WTC11 (cell line): ENCODE measurements around the gene GSS. TPM values are rescaled to one million over a fixed set of nuclear protein-coding genes. Genes with fewer than 3 reads are reported as not detected.
A peak's percentile ranks its signal among the peaks of the same experiment; 100 is the strongest.

Source experiments
- ATAC-seq: fragments of 200-7000 bp; cut with Tn5 transposase; 2 replicates; pipeline ENCODE4 v1.10.0; 2021; ENCODE audit warnings: mild to moderate bottlenecking, moderate library complexity
- CTCF ChIA-PET: fragments of 300-600 bp; sonication (Branson Sonifier 250); formaldehyde crosslinking; loops from one replicate; lab custom pipeline; 2021; ENCODE audit warnings: antibody characterized with exemption; lab: Charles Lee
- POLR2A ChIA-PET: fragments of 350-600 bp; sonication (Branson Sonifier 250); formaldehyde crosslinking; loops from one replicate; lab custom pipeline; 2021; ENCODE audit warnings: antibody characterized with exemption; lab: Charles Lee
- DNase-seq: peaks from one replicate; pipeline ENCODE4 v3.0.0; 2021; ENCODE audit warnings: low spot score
- H3K27ac Mint-ChIP-seq: 2 replicates; pipeline ENCODE4 v1.8.0; 2021; ENCODE audit warnings: mixed read lengths
- H3K27me3 Mint-ChIP-seq: 2 replicates; pipeline ENCODE4 v1.8.0; 2021; ENCODE audit warnings: low read depth, mild to moderate bottlenecking, moderate library complexity, mixed read lengths
- H3K36me3 Mint-ChIP-seq: 2 replicates; pipeline ENCODE4 v1.8.0; 2021; ENCODE audit warnings: mixed read lengths
- H3K4me1 Mint-ChIP-seq: 2 replicates; pipeline ENCODE4 v1.8.0; 2022; ENCODE audit warnings: mixed read lengths
- H3K4me3 Mint-ChIP-seq: 2 replicates; pipeline ENCODE4 v1.8.0; 2021; ENCODE audit warnings: mild to moderate bottlenecking, moderate library complexity, mixed read lengths
- H3K9me3 Mint-ChIP-seq: 2 replicates; pipeline ENCODE4 v1.8.0; 2021; ENCODE audit warnings: mixed read lengths
- FOXJ3 ChIP-seq: sonication (generic); formaldehyde crosslinking; IDR thresholded peaks from 2 replicates; pipeline ENCODE4 v1.9.0; 2021; ENCODE audit warnings: missing genetic modification reagents, mild to moderate bottlenecking, borderline replicate concordance
- HMGA2 ChIP-seq: fragments of 250-450 bp; sonication (Bioruptor Pico); IDR thresholded peaks from 2 replicates; pipeline ENCODE4 v1.4.0; 2021; ENCODE audit warnings: mild to moderate bottlenecking, moderate library complexity
- IRF2 ChIP-seq: sonication (generic); formaldehyde crosslinking; IDR thresholded peaks from 2 replicates; pipeline ENCODE4 v1.8.0; 2022; ENCODE audit warnings: low read depth, missing genetic modification reagents, borderline replicate concordance
- MXD4 ChIP-seq: fragments of 250-450 bp; sonication (Bioruptor Pico); IDR thresholded peaks from 2 replicates; pipeline ENCODE4 v1.8.0; 2021; ENCODE audit warnings: mild to moderate bottlenecking, moderate library complexity, borderline replicate concordance
- NFYB ChIP-seq: sonication (generic); formaldehyde crosslinking; conservative IDR thresholded peaks from 2 replicates; pipeline ENCODE4 v1.8.0; 2022; ENCODE audit warnings: low read depth, missing genetic modification reagents
- RORB ChIP-seq: fragments of 250-450 bp; sonication (Bioruptor Pico); IDR thresholded peaks from 2 replicates; pipeline ENCODE4 v1.9.0; 2021; ENCODE audit warnings: mild to moderate bottlenecking
- SOX15 ChIP-seq: fragments of 250-450 bp; sonication (Bioruptor Pico); IDR thresholded peaks from 2 replicates; pipeline ENCODE4 v1.9.0; 2021; ENCODE audit warnings: mild to moderate bottlenecking
- SP1 ChIP-seq: sonication (generic); formaldehyde crosslinking; conservative IDR thresholded peaks from 2 replicates; pipeline ENCODE4 v1.8.1; 2022; ENCODE audit warnings: missing genetic modification reagents
- TP53 ChIP-seq: sonication (generic); formaldehyde crosslinking; IDR thresholded peaks from 2 replicates; pipeline ENCODE4 v1.8.1; 2023; ENCODE audit warnings: mild to moderate bottlenecking, missing genetic modification reagents
- ZNF512 ChIP-seq: sonication (generic); formaldehyde crosslinking; IDR thresholded peaks from 2 replicates; pipeline ENCODE4 v1.8.1; 2022; ENCODE audit warnings: missing genetic modification reagents, borderline replicate concordance
- total RNA-seq: library from RNA; stranded (reverse); gene quantifications from 3 replicates; pipeline ENCODE4 v1.2.3, GENCODE V29; 2021
- TF ChIP-seq, protein P1 (sequence below): sonication (generic); formaldehyde crosslinking; IDR thresholded peaks from 2 replicates; pipeline ENCODE4 v1.8.0; 2022; ENCODE audit warnings: mild to moderate bottlenecking, missing genetic modification reagents
- TF ChIP-seq, protein P2 (sequence below): sonication (generic); formaldehyde crosslinking; IDR thresholded peaks from 2 replicates; pipeline ENCODE4 v1.8.1; 2023; ENCODE audit warnings: mild to moderate bottlenecking, missing genetic modification reagents, borderline replicate concordance
- TF ChIP-seq, protein P3 (sequence below): sonication (generic); formaldehyde crosslinking; IDR thresholded peaks from 2 replicates; pipeline ENCODE4 v1.8.0; 2022; ENCODE audit warnings: mild to moderate bottlenecking, missing genetic modification reagents
- TF ChIP-seq, protein P4 (sequence below): fragments of 200-600 bp; IDR thresholded peaks from 2 replicates; pipeline ENCODE4 v1.8.0; 2022; ENCODE audit warnings: antibody characterized with exemption
- TF ChIP-seq, protein P5 (sequence below): sonication (generic); formaldehyde crosslinking; conservative IDR thresholded peaks from 2 replicates; pipeline ENCODE4 v1.8.1; 2023; ENCODE audit warnings: mild to moderate bottlenecking, low read depth, missing genetic modification reagents, moderate library complexity

The GSS gene
- total RNA-seq, 1 experiment from 2014 or later, result 47.3 TPM

DNA sequence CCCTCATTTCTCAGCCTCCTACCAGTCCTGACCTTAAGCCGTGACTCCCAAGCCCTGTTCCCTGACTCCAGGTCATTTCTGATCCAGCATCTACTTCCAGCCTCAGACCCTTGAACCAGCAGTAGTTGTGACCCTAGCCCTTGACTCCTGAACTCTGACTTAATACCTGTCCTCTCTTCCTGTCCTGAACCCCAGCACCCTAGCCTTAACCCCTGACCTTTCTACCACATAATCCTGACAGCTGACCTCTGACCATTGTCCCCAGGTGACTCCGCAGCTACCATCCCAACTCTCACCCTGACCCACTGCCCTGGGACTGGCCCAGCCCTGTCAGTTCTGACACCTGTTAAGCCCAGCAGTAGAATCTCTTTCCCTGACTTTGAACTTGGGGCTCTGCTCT is 42.2 kb upstream of the GSS start:
- Mint-ChIP-seq H3K27ac (peak overlapping the region; percentile 73; the same call in 1 of the 2 replicates), H3K9me3 (no peaks in the 10 kb centered on the region), H3K36me3 (peaks cover 17% of the 10 kb centered on the region), H3K4me1 (peaks cover 6% of the 10 kb centered on the region), H3K4me3 (no peak overlapping the region), H3K27me3 (no peaks in the 10 kb centered on the region)
- DNase-seq (no peak), ATAC-seq (no peak)
- POLR2A ChIA-PET, result interaction anchor here (0.8 to 1.9 kb wide), 2 partner anchors 124 to 228 kb away, joined by 4 to 5 read pairs; no protein-coding TSS in a partner anchor
- TF ChIP-seq, protein P1, sequence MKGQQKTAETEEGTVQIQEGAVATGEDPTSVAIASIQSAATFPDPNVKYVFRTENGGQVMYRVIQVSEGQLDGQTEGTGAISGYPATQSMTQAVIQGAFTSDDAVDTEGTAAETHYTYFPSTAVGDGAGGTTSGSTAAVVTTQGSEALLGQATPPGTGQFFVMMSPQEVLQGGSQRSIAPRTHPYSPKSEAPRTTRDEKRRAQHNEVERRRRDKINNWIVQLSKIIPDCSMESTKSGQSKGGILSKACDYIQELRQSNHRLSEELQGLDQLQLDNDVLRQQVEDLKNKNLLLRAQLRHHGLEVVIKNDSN (CRISPR knock-in tag), result no peak
- TF ChIP-seq, protein P2, sequence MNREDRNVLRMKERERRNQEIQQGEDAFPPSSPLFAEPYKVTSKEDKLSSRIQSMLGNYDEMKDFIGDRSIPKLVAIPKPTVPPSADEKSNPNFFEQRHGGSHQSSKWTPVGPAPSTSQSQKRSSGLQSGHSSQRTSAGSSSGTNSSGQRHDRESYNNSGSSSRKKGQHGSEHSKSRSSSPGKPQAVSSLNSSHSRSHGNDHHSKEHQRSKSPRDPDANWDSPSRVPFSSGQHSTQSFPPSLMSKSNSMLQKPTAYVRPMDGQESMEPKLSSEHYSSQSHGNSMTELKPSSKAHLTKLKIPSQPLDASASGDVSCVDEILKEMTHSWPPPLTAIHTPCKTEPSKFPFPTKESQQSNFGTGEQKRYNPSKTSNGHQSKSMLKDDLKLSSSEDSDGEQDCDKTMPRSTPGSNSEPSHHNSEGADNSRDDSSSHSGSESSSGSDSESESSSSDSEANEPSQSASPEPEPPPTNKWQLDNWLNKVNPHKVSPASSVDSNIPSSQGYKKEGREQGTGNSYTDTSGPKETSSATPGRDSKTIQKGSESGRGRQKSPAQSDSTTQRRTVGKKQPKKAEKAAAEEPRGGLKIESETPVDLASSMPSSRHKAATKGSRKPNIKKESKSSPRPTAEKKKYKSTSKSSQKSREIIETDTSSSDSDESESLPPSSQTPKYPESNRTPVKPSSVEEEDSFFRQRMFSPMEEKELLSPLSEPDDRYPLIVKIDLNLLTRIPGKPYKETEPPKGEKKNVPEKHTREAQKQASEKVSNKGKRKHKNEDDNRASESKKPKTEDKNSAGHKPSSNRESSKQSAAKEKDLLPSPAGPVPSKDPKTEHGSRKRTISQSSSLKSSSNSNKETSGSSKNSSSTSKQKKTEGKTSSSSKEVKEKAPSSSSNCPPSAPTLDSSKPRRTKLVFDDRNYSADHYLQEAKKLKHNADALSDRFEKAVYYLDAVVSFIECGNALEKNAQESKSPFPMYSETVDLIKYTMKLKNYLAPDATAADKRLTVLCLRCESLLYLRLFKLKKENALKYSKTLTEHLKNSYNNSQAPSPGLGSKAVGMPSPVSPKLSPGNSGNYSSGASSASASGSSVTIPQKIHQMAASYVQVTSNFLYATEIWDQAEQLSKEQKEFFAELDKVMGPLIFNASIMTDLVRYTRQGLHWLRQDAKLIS (CRISPR knock-in tag), result no peak
- TF ChIP-seq NFYB, result no peak
- TF ChIP-seq FOXJ3, result no peak
- TF ChIP-seq, protein P3, sequence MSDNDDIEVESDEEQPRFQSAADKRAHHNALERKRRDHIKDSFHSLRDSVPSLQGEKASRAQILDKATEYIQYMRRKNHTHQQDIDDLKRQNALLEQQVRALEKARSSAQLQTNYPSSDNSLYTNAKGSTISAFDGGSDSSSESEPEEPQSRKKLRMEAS (CRISPR knock-in tag), result no peak
- TF ChIP-seq HMGA2 (CRISPR knock-in tag), result no peak
- no peak for TF ChIP-seq SOX15 (CRISPR knock-in tag)
- TF ChIP-seq SP1 (CRISPR knock-in tag), result no peak
- TF ChIP-seq ZNF512 (CRISPR knock-in tag), result no peak
- no peak for TF ChIP-seq MXD4 (CRISPR knock-in tag)
- TF ChIP-seq, protein P4, sequence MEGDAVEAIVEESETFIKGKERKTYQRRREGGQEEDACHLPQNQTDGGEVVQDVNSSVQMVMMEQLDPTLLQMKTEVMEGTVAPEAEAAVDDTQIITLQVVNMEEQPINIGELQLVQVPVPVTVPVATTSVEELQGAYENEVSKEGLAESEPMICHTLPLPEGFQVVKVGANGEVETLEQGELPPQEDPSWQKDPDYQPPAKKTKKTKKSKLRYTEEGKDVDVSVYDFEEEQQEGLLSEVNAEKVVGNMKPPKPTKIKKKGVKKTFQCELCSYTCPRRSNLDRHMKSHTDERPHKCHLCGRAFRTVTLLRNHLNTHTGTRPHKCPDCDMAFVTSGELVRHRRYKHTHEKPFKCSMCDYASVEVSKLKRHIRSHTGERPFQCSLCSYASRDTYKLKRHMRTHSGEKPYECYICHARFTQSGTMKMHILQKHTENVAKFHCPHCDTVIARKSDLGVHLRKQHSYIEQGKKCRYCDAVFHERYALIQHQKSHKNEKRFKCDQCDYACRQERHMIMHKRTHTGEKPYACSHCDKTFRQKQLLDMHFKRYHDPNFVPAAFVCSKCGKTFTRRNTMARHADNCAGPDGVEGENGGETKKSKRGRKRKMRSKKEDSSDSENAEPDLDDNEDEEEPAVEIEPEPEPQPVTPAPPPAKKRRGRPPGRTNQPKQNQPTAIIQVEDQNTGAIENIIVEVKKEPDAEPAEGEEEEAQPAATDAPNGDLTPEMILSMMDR, result no peak
- TF ChIP-seq, protein P5, sequence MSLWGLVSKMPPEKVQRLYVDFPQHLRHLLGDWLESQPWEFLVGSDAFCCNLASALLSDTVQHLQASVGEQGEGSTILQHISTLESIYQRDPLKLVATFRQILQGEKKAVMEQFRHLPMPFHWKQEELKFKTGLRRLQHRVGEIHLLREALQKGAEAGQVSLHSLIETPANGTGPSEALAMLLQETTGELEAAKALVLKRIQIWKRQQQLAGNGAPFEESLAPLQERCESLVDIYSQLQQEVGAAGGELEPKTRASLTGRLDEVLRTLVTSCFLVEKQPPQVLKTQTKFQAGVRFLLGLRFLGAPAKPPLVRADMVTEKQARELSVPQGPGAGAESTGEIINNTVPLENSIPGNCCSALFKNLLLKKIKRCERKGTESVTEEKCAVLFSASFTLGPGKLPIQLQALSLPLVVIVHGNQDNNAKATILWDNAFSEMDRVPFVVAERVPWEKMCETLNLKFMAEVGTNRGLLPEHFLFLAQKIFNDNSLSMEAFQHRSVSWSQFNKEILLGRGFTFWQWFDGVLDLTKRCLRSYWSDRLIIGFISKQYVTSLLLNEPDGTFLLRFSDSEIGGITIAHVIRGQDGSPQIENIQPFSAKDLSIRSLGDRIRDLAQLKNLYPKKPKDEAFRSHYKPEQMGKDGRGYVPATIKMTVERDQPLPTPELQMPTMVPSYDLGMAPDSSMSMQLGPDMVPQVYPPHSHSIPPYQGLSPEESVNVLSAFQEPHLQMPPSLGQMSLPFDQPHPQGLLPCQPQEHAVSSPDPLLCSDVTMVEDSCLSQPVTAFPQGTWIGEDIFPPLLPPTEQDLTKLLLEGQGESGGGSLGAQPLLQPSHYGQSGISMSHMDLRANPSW (CRISPR knock-in tag), result no peak
- no peak for TF ChIP-seq RORB (CRISPR knock-in tag)
- no peak for TF ChIP-seq TP53 (CRISPR knock-in tag)
- TF ChIP-seq IRF2 (CRISPR knock-in tag), result no peak
- CTCF ChIA-PET, result interaction anchor here (0.7 to 7.3 kb wide), 12 partner anchors 12 to 807 kb away, joined by 3 to 152 read pairs (median 4); partner anchors contain the start of genes ACSS2, GGT7, GSS and MYH7B
